NK-92 (cell line): ENCODE data around the gene CACNA2D1.

Experiments
- DNase-seq: peaks from one replicate; lab custom pipeline; 2025; ENCODE audit not compliant: unreplicated experiment; lab: John Stamatoyannopoulos, UW

The CACNA2D1 gene

DNA sequence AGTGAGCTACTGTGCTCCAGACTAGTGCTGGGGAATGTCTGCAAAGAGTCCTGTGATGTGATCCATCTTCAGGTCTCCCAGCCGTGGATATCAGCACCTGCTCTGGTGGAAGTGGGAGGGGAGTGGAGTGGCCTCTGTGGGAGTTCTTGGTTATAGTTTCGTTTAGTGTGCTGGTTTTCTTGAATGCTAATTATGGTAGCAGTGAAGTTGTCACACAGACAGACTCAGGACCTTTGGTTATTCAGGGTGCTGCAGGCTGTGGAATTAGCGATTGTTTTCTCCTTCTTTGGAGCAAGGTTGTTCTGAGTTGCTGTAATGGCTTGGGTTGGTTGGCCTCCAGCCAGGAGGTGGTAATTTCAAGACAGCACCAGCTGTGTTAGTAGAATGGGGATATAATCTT is 541.0 kb downstream of the CACNA2D1 start:
- no peak for DNase-seq
